OCI-M2 (cell line): ENCODE data around the gene CWC27.

Experiments used
- DNase-seq: peaks from one replicate; lab custom pipeline; 2025; ENCODE audit not compliant: unreplicated experiment; lab: John Stamatoyannopoulos, UW

The CWC27 gene

GRCh38 chr5:65065001-65065511 is 296.3 kb downstream of the CWC27 start:
- no peak for DNase-seq

- DNase-seq: no peak
Measured at GRCh38 chr5:65066387-65067146, 297.8 kb downstream of the CWC27 start.

GRCh38 chr5:65067147-65067506 is 298.4 kb downstream of the CWC27 start:
- DNase-seq: no peak
